Endodermal cell (in vitro differentiated cells): ENCODE measurements around the gene LIPM. TPM values are rescaled to one million over a fixed set of nuclear protein-coding genes. Genes with fewer than 3 reads are reported as not detected.
A peak's percentile ranks its signal among the peaks of the same experiment; 100 is the strongest.

Source experiments
- DNase-seq: peaks from one replicate; pipeline ENCODE4 v3.0.0-alpha.2; 2017
- H3K27ac ChIP-seq: 2 replicates; pipeline ENCODE4 v1.5.1; 2013; ENCODE audit warnings: mild to moderate bottlenecking, low read depth, low read length, moderate library complexity
- H3K27me3 ChIP-seq: 2 replicates; pipeline ENCODE4 v1.6.1; 2013; ENCODE audit warnings: mild to moderate bottlenecking, low read length, moderate library complexity; ENCODE audit not compliant: insufficient read depth, control insufficient read depth, poor library complexity, severe bottlenecking
- H3K36me3 ChIP-seq: 2 replicates; pipeline ENCODE4 v1.7.0; 2013; ENCODE audit warnings: mild to moderate bottlenecking, low read length, moderate library complexity; ENCODE audit not compliant: control insufficient read depth, insufficient read depth
- H3K4me1 ChIP-seq: one replicate; pipeline ENCODE4 v1.7.0; 2013; ENCODE audit warnings: low read length; ENCODE audit not compliant: control insufficient read depth, insufficient read depth
- H3K4me3 ChIP-seq: 2 replicates; pipeline ENCODE4 v1.5.1; 2013; ENCODE audit warnings: mild to moderate bottlenecking, low read length, moderate library complexity
- H3K9ac ChIP-seq: 2 replicates; pipeline ENCODE4 v1.6.1; 2013; ENCODE audit warnings: mild to moderate bottlenecking, low read length, moderate library complexity; ENCODE audit not compliant: poor library complexity, severe bottlenecking; ENCODE audit errors: extremely low read depth
- H3K9me3 ChIP-seq: 2 replicates; pipeline ENCODE4 v1.6.1; 2013; ENCODE audit warnings: mild to moderate bottlenecking, low read length, moderate library complexity; ENCODE audit not compliant: control insufficient read depth
- H3K27ac Mint-ChIP-seq: 2 replicates; pipeline ENCODE4 v1.8.0; 2020; ENCODE audit warnings: mixed read lengths
- H3K27me3 Mint-ChIP-seq: 2 replicates; pipeline ENCODE4 v1.8.0; 2021; ENCODE audit warnings: mild to moderate bottlenecking, mixed read lengths; ENCODE audit not compliant: insufficient read depth
- H3K36me3 Mint-ChIP-seq: 2 replicates; pipeline ENCODE4 v1.8.0; 2020; ENCODE audit warnings: low read depth, mixed read lengths
- H3K4me1 Mint-ChIP-seq: 2 replicates; pipeline ENCODE4 v1.8.0; 2020; ENCODE audit warnings: mixed read lengths
- H3K4me3 Mint-ChIP-seq: 2 replicates; pipeline ENCODE4 v1.8.0; 2020; ENCODE audit warnings: mild to moderate bottlenecking, moderate library complexity, mixed read lengths
- H3K9me3 Mint-ChIP-seq: 2 replicates; pipeline ENCODE4 v1.8.0; 2020; ENCODE audit warnings: mild to moderate bottlenecking, mixed read lengths
- WGBS, 2 experiments: methylation state at CpG; one replicate each; pipeline versions ENCODE4 v1.1.5 to v1.1.7; 2013; ENCODE audit warnings: missing lambda C conversion rate in 2 of 2, mixed read lengths in 1 of 2; ENCODE audit not compliant: insufficient coverage in 1 of 2, insufficient read length in 1 of 2; 5-methylcytosine and 5-hydroxymethylcytosine counted together
- total RNA-seq, 2 donors: library from RNA; stranded (reverse); fragmentation: NEBNext Ultra II Directional in 1 of 2; extraction: Animal tissue kit (Norgen Biotek cat#: 25700) in 1 of 2; gene quantifications; 2 replicates in 1 of 2; 3 replicates in 1 of 2; pipeline ENCODE4 v1.2.1, GENCODE V29; 2021
- TF ChIP-seq, protein P1 (sequence below): fragments of 200-600 bp; sonication (generic); conservative IDR thresholded peaks from 2 replicates; pipeline ENCODE4 v1.5.0; 2021; ENCODE audit warnings: antibody characterized with exemption, mild to moderate bottlenecking

LIPM gene
- total RNA-seq, 2 donors from 2014 or later: not detected

DNA sequence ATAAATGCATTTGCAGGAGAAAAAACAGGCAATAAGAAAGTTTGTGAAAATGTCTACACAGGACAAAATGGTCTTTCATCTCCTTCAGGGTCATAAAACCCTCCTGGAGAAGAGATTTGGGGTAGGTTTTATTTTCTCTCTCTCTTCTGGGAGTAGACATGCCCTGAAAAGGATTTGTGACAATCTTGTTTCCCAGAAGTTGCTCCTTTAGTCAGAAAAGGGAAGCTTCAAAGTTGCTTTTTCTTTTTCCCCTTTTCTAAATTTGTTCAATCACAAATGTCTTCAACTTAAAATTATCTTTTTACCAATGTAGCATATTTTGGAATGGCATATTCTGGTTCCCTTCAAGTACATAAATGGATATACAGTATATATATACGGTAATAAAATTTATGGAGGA, 58.5 kb downstream of the LIPM start:
- Mint-ChIP-seq H3K4me3 (no peak overlapping the region), H3K4me1 (no peaks in the 10 kb centered on the region)
- WGBS, 2 experiments: no CpG with 5 or more reads among the region's 1 CpG

DNA sequence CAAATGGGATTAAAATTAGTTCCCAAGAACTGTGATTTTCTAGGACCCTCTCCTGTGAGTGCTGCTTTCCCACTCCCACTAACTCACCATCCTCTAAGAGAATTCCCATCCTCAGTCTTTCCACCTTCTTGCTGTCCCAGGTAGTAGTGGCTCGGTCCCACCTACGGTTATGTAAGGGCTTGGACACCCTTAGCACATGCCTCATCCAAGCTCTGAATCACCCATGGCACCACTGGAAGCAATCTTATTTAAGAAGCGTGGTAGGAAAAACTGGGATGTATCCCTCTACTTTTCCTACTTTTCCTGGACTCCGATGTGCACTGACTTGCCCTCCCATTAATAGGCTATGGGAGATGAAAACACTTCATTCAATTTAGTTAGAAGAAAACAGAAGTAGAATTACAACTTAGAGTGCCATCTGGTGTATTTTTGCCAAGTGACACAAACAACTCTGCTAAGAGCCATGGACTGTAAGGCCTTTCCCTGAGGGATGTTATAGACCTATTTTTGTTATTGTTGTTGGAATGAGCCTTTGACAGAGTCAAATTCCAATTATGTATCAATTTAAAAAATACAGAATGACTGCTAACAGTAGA, 62.8 kb downstream of the LIPM start:
- Histone ChIP-seq H3K9me3 (no peaks in the 10 kb centered on the region), H3K27ac (no peak overlapping the region), H3K4me1 (no peaks in the 10 kb centered on the region), H3K27me3 (peaks cover 27% of the 10 kb centered on the region), H3K36me3 (no peaks in the 10 kb centered on the region), H3K9ac (no peak overlapping the region), H3K4me3 (no peak overlapping the region)
- Mint-ChIP-seq H3K27ac (no peak overlapping the region), H3K27me3 (peaks cover 17% of the 10 kb centered on the region), H3K36me3 (no peaks in the 10 kb centered on the region), H3K4me1 (no peaks in the 10 kb centered on the region), H3K4me3 (no peak overlapping the region), H3K9me3 (no peaks in the 10 kb centered on the region)
- TF ChIP-seq, protein P1, sequence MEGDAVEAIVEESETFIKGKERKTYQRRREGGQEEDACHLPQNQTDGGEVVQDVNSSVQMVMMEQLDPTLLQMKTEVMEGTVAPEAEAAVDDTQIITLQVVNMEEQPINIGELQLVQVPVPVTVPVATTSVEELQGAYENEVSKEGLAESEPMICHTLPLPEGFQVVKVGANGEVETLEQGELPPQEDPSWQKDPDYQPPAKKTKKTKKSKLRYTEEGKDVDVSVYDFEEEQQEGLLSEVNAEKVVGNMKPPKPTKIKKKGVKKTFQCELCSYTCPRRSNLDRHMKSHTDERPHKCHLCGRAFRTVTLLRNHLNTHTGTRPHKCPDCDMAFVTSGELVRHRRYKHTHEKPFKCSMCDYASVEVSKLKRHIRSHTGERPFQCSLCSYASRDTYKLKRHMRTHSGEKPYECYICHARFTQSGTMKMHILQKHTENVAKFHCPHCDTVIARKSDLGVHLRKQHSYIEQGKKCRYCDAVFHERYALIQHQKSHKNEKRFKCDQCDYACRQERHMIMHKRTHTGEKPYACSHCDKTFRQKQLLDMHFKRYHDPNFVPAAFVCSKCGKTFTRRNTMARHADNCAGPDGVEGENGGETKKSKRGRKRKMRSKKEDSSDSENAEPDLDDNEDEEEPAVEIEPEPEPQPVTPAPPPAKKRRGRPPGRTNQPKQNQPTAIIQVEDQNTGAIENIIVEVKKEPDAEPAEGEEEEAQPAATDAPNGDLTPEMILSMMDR: peak; percentile 43
- no peak for DNase-seq
- 89 to 96% methylated on average over 4 of the region's 4 CpGs for WGBS, 2 experiments

More for the DNA sequence above, 58.5 kb downstream of the LIPM start:
- Histone ChIP-seq H3K9ac (no peak overlapping the region), H3K36me3 (no peaks in the 10 kb centered on the region), H3K4me1 (no peaks in the 10 kb centered on the region), H3K27ac (no peak overlapping the region), H3K27me3 (peaks cover 33% of the 10 kb centered on the region), H3K4me3 (no peak overlapping the region), H3K9me3 (no peaks in the 10 kb centered on the region)
- TF ChIP-seq, protein P1: no peak
- DNase-seq: no peak
- Mint-ChIP-seq H3K36me3 (no peaks in the 10 kb centered on the region), H3K27ac (no peak overlapping the region), H3K9me3 (no peaks in the 10 kb centered on the region), H3K27me3 (peaks cover 17% of the 10 kb centered on the region)

DNA sequence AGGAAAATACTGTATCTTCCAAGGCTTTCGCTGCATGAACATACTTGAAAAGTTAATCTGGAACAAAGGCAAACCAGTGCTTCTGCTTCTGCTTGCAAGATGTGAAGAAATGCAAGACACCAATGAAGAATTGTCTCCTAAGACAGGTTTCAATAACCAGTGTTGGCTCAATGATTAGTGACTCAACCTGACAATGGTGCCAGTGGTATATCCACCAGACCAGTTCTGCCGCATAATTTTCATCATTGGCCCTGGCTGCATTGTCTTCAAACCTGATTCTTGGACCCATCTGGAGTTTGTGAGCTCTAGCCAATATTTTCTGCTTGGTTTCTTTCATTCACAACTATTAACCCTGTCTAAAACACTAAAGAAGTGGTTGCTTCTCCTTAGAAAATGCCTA, 63.9 kb downstream of the LIPM start:
- Histone ChIP-seq H3K27me3 (peaks cover 27% of the 10 kb centered on the region), H3K9ac (no peak overlapping the region), H3K4me3 (no peak overlapping the region), H3K4me1 (no peaks in the 10 kb centered on the region), H3K27ac (no peak overlapping the region), H3K9me3 (no peaks in the 10 kb centered on the region), H3K36me3 (no peaks in the 10 kb centered on the region)
- Mint-ChIP-seq H3K27ac (no peak overlapping the region), H3K4me1 (no peaks in the 10 kb centered on the region), H3K9me3 (no peaks in the 10 kb centered on the region), H3K27me3 (peaks cover 17% of the 10 kb centered on the region), H3K4me3 (no peak overlapping the region), H3K36me3 (no peaks in the 10 kb centered on the region)
- TF ChIP-seq, protein P1: no peak
- DNase-seq: no peak
- WGBS, 2 experiments: 96 to 100% methylated on average over 2 of the region's 2 CpGs
